ENCODE results near the gene TNNI2.
"Not testable (repeated sequence)": the region's sequence is repeated elsewhere in the genome, so short reads cannot be mapped to it uniquely, and the experiment has no call there.

TNNI2 gene

GRCh38 chr11:1838426-1839144 is at the start of gene TNNI2:
TNNI2 (plus strand) TSS chr11:1838981; CDS start chr11:1839697, 716 bp downstream.
- DNase-seq (ENCODE audit: low read depth), result no peak

- no peak for DNase-seq (ENCODE audit: low read depth)
These were observed 46.9 kb upstream of the TNNI2 start for GRCh38 chr11:1791912-1792311.

- DNase-seq (ENCODE audit: low read depth), result no peak
These were observed 46.3 kb upstream of the TNNI2 start for GRCh38 chr11:1792461-1792860.

- DNase-seq (ENCODE audit: low read depth), result no peak
These were observed 45.7 kb upstream of the TNNI2 start for GRCh38 chr11:1793081-1793480.

- no peak for DNase-seq (ENCODE audit: low read depth)
These were observed 42.3 kb upstream of the TNNI2 start for GRCh38 chr11:1796413-1797011.

GRCh38 chr11:1797391-1798125 is 41.2 kb upstream of the TNNI2 start:
- DNase-seq (ENCODE audit: low read depth), result no peak

- DNase-seq (ENCODE audit: low read depth), result no peak
These were observed 35.5 kb upstream of the TNNI2 start for GRCh38 chr11:1803246-1803645.

GRCh38 chr11:1803835-1804519 is 34.8 kb upstream of the TNNI2 start:
- DNase-seq (ENCODE audit: low read depth), result not testable (repeated sequence)

GRCh38 chr11:1805525-1805924 is 33.3 kb upstream of the TNNI2 start:
- DNase-seq (ENCODE audit: low read depth), result no peak

GRCh38 chr11:1807264-1807995 is 31.4 kb upstream of the TNNI2 start:
- no peak for DNase-seq (ENCODE audit: low read depth)

- DNase-seq (ENCODE audit: low read depth), result no peak
These were observed 28.0 kb upstream of the TNNI2 start for GRCh38 chr11:1810761-1811160.

- no peak for DNase-seq (ENCODE audit: low read depth)
These were observed 26.5 kb upstream of the TNNI2 start for GRCh38 chr11:1812274-1812673.

- DNase-seq (ENCODE audit: low read depth), result no peak
These were observed 26.0 kb upstream of the TNNI2 start for GRCh38 chr11:1812801-1813200.

- not testable (repeated sequence) for DNase-seq (ENCODE audit: low read depth)
These were observed 25.4 kb upstream of the TNNI2 start for GRCh38 chr11:1813356-1813755.

GRCh38 chr11:1814691-1815090 is 24.1 kb upstream of the TNNI2 start:
- DNase-seq (ENCODE audit: low read depth), result no peak

GRCh38 chr11:1815311-1815710 is 23.5 kb upstream of the TNNI2 start:
- no peak for DNase-seq (ENCODE audit: low read depth)

- DNase-seq (ENCODE audit: low read depth), result no peak
These were observed 23.0 kb upstream of the TNNI2 start for GRCh38 chr11:1815751-1816150.

GRCh38 chr11:1817000-1817399 is 21.8 kb upstream of the TNNI2 start:
- DNase-seq (ENCODE audit: low read depth), result no peak

GRCh38 chr11:1817511-1817910 is 21.3 kb upstream of the TNNI2 start:
- no peak for DNase-seq (ENCODE audit: low read depth)

GRCh38 chr11:1819074-1819473 is 19.7 kb upstream of the TNNI2 start:
- DNase-seq (ENCODE audit: low read depth), result no peak

- DNase-seq (ENCODE audit: low read depth), result no peak
These were observed 18.1 kb upstream of the TNNI2 start for GRCh38 chr11:1820463-1821325.

All from activated gamma-delta T cell treated with anti-CD3 and anti-CD28 coated beads, Interleukin-2, amount 50 U/mL, for 16 hours (primary cell).